Prostate gland (tissue), 2 donors: ENCODE data around the gene MACROH2A2.

ENCODE experiments used
- POLR2A ChIP-seq: fragments of 450-650 bp; IDR thresholded peaks from one replicate; pipeline ENCODE4 v1.6.1; 2016; ENCODE audit warnings: antibody characterized with exemption, mild to moderate bottlenecking
- POLR2AphosphoS5 ChIP-seq: sonication (generic); formaldehyde crosslinking; IDR thresholded peaks from one replicate; pipeline ENCODE4 v1.6.1; 2017; ENCODE audit warnings: antibody characterized with exemption
- TF ChIP-seq, protein P1 (sequence below), 4 experiments: fragments of 200-600 bp in 2 of 4; fragments of 450-650 bp in 2 of 4; sonication (generic) in 2 of 4; IDR thresholded peaks; 1 replicate in 3 of 4; 2 replicates in 1 of 4; pipeline ENCODE4 v1.5.1; 2016 to 2019; ENCODE audit warnings: antibody characterized with exemption in 4 of 4, mild to moderate bottlenecking in 2 of 4, moderate library complexity in 2 of 4

DNA sequence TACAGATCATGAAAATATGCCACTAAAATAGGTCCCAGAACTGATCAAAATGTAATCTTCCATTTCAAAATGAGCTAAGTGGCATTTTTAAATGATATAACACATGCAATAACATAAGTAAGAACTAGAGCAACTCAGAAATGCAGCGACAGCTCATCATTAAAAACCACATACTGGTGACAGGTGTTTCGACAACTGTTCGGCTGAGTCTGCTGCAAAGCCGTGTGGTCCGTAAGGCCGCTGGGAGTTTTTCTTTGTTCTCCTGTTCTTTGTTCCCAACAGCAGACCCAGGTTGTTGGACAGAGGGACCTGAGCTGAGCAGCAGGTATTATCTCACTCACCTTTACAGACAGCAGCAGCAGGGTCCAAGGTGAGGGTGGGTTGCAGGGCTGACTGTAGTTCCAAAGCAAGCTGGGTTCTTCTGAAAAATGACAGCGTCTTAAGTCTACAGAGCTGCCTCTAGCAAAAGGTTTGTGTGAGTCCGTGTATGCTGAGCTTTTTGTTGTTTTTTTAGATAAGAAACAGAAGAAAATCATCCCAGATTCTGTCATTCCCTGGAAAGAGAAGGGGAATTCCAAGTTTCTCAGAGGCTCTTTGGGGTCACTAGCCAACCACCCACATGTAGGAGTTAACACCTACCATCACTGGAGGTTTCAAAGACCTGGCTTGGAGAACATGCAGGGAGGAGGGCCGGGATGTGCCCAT, 45.4 kb upstream of the MACROH2A2 start:
- TF ChIP-seq, protein P1, sequence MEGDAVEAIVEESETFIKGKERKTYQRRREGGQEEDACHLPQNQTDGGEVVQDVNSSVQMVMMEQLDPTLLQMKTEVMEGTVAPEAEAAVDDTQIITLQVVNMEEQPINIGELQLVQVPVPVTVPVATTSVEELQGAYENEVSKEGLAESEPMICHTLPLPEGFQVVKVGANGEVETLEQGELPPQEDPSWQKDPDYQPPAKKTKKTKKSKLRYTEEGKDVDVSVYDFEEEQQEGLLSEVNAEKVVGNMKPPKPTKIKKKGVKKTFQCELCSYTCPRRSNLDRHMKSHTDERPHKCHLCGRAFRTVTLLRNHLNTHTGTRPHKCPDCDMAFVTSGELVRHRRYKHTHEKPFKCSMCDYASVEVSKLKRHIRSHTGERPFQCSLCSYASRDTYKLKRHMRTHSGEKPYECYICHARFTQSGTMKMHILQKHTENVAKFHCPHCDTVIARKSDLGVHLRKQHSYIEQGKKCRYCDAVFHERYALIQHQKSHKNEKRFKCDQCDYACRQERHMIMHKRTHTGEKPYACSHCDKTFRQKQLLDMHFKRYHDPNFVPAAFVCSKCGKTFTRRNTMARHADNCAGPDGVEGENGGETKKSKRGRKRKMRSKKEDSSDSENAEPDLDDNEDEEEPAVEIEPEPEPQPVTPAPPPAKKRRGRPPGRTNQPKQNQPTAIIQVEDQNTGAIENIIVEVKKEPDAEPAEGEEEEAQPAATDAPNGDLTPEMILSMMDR (IDR thresholded peaks at IDR 0.05): no peak
- TF ChIP-seq POLR2A (no peak), POLR2AphosphoS5 (no peak)
